GM20431 (cell line): ENCODE results near the gene SYK.

ENCODE experiments used
- in situ Hi-C: fragments of 300-500 bp; cut with MseI, MboI; formaldehyde crosslinking; loops from one replicate; pipeline ENCODE4 v1.15.0; 2020; ENCODE audit warnings: low sequenced_read_pairs; ENCODE audit not compliant: unreplicated experiment

SYK gene

DNA sequence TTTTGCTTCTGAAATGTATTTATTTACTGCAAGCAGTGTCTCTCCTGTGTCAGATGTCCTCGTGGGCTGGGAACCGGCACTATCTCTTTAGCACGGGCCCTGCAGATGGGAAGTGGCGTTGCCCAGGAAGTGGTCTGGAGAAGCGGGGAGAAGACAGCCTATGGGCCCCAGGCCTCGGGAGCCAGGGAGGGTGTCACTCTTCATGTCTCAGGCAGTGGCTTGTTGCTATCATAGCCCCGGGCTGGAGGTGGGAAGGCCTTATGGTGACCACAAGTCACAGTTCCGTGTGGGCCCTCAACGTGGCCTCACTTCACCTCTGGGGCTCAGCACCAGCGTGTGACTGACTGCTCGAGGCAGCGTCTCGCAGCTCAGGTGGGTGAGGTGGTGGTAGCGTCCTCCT lies 41.4 kb downstream of the SYK start:
- in situ Hi-C loops, result no loop called here

DNA sequence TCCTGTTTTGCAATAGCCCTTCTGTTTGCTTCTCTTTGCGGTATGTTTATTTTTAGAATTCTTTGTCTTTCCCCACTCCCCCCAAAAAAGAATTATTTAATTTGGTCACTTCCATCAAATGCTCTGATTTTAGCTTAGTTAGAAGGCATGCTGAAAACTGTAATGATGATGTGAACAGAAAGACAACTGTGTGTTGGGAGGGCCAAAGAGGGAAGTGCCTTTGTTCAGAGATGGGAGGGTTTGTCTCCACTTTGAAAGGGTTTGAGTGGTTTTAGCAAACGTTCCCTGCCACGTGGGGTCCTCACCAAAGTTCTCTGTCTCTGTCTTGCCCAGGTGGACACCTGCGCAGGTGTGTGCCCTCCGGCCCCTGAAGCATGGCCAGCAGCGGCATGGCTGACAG lies 41.9 kb downstream of the SYK start:
- in situ Hi-C loops, result no loop called here

DNA sequence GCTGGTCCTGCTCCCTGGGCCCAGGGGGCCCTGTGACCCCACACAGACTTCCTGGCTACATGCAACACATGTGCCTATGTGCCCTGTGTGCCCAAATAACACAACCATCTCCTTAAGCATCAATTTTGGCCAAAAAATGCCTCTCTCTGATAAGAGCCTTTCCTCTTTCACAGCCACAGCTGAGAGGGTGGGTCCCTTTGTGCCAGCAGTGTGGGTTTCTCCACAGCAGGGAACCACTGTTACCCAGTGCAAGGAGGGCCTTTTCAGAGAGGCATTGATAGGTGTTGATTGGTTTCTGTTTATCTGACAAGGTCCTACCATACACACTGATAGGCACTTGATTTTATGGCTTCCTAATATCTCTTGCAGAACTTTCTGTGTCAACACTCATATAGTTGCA lies 42.7 kb downstream of the SYK start:
- in situ Hi-C loops, result no loop called here

DNA sequence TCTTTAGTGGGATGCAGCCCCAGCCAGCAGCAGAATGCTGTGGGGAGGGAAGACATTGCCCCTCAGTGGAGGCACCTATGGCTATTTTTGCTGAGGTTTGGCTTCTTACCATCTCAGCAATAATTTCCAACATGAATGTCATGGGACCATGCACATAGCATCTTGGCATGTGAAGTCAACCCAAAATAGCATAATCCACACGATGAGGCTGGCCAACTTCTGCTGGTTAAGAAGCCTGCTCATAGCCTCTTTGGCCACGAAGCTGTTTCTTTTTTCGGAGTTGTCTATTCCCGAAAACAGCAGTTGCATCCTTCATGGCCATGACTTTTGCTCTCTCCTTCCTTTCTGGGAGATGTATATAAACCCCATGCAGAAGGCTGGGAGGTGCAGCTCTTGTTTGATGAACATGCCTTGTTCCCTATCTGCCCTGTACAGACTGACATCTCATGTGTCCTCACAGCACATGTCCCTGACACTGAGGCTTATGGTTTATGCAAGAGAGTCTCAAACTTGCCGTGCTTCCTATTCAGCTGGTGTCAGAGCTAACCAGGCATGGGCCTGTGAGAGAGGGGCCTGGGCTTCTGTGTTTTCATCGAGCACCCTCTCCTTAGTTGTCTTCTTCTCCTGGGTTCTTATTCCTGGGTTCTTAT lies 45.3 kb downstream of the SYK start:
- in situ Hi-C loops, result no loop called here

DNA sequence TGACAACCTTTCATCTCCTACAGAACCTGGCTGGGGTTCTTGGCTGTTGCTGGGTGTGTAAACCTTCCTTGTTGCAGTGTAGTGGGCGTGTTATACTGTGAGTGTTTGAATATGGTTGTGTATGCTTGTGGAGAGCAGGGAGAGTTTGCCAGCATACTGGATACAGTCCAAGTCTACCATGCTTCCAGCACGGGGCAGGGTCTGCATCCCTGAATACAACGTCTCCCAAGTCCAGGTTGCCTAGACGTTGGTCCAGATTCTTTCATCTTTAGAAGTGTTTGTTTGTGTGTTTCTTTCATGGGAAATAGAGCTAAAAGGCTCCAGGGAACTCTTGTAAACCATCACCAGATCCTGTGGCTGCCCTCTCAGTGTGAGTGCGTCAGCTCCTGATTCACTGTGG lies 46.4 kb downstream of the SYK start:
- in situ Hi-C loops, result no loop called here

DNA sequence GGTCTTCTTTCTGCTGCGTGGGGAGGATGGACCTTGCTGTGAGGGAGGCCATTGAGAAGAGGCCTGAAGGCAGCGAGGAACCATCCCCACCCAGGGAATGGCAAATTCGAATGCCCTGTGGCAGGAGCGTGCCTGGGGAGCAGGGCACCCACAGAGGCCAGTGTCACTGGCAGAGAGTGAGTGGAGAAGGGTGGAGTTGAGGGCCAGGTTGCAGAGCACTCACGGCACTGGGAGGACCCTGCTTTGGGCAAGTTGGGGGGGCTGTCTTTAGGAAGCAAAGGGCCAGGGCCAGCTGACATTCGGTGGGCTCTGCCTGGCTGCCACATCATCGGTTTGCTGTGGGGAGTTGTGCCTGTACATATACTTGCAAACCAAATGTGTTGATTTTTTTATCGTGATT lies 47.2 kb downstream of the SYK start:
- in situ Hi-C loops, result no loop called here

DNA sequence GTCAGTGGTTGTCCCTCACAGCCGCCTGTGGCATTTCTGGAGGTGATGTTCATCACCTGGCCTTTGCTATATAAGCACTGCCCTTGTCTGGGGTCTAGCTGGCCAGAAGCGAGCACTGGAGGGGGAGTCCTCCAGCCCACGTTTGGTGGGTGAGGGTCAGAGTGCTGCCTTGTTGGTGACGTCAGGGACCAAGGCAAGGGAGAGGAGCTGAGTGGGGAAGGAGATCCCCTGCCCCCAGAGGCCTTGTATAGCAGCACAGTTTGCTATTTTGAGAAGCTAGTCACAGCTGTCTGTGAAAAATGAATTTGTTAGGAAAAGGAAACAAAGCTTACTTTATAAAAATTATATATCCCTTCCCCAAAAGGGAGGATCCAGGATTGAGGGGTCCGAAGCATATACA lies 49.8 kb downstream of the SYK start:
- in situ Hi-C loops, result loop anchor here (25.0 kb wide), 1 partner anchor 639 kb away; no protein-coding TSS in a partner anchor

DNA sequence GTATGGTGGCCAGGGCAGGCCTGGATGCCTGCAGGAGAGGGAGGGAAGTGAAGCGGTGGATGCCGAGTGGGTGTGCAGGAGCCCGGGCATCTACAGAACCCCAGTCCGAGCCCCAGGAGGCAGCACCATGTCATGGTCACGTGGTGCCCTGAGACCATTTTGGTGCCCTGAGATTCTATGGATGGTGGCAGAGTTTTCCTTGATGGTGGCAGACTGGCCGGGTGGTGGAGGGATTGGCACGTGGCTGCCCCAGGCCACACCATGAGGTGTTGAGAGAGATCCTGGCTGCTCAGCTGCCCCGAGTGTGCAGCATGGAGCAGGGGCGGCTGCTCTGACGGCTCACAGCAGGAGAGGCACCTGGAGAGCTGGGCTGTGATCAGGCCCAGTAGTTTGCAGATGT lies 52.3 kb downstream of the SYK start:
- in situ Hi-C loops, result loop anchor here (25.0 kb wide), 1 partner anchor 642 kb away; no protein-coding TSS in a partner anchor

DNA sequence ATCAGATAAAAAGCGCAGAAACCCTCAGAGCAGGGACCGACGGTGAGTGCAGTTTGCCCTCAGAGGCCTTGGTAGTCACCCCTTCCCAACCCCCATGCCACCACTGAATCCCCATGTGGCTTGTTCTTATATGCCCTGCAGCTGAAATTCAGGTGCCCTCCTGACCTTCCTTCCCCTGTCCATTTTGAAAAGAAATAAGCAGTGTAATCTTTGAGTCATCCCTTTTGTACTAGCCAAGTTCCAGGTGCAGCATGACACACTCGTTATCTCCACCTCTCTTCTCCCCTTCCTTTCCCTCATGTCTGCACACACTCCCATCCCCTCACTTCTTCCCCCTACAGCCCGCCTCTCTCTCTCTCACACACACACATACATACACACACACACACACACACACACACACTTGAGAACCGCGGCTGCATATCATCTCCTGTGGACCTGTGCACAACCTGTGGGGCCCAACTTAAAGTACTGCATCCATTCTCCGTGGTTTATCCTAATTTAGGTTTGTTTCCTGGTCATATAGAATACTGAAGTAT lies 53.1 kb downstream of the SYK start:
- in situ Hi-C loops, result loop anchor here (25.0 kb wide), 1 partner anchor 642 kb away; no protein-coding TSS in a partner anchor

DNA sequence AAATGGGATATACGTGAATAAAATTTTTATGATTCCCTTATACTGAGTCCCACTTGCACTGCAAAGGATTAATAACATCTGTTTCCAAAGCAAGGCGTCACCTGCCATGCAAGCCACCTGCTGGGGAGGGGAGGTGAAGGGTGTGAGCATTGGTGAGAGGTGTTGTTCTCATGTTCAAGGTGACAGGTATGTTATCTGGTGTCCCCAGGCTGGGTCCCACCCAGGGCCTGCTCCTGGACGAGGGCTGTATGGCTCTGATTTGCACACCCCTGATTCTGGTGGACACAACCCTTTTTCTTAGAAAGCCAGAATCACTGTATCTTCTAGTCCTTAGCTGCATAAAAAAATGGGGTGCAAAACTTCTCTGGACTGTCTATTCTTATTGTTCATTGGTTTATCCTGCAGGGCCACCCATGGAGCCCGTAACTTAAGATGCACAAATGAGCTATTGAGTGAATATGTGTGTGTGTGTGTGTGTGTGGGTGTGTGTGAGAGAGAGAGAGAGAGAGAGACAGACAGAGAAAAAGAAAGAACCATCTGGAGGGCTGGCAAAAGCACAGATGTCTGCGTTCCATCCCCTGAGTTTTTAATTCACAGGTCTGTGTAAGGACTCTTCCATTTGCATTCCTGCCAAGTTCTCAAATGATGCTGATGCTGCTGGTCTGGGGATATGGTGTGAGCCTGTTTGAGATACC lies 53.7 kb downstream of the SYK start:
- in situ Hi-C loops, result loop anchor here (25.0 kb wide), 1 partner anchor 643 kb away; no protein-coding TSS in a partner anchor

DNA sequence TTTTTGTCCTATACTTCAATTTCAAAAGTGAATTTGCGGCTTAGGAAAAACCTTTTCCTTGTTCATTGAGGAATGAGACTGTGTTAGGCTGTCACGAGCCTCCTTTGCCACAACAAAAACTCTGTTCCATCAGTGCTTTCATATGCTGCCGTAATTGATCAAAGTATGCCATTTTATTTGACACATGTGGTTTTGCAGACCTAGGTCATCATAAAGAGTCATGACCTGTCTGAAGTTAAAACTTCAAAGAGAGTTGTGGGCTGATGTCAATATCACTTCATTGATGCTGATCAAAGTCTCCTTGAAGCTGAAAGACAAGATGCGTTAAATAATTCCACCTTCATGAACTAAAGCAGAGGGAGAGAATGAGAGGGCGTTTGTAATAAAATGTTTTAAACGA lies 55.5 kb downstream of the SYK start:
- in situ Hi-C loops, result loop anchor here (25.0 kb wide), 1 partner anchor 645 kb away; no protein-coding TSS in a partner anchor

DNA sequence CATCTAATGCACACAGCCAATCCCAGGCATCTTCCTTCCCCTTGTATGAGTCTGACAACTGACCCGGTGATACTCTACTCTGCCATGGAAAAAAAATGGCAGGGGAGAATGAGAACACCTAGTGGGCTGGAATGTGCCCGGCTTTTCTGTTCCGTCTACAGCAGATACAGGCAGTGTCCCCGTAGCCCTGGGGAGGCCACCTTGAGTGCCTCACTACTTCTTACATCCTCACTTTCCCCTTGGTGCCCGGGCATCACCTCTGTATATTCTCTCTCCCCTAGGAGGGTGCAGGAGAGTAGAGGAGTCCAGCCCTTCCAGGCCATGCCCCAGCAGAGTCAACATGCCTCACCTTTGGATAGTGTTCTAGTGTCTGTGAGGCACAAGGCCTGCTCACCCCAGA lies 56.2 kb downstream of the SYK start:
- in situ Hi-C loops, result loop anchor here (25.0 kb wide), 1 partner anchor 646 kb away; no protein-coding TSS in a partner anchor

DNA sequence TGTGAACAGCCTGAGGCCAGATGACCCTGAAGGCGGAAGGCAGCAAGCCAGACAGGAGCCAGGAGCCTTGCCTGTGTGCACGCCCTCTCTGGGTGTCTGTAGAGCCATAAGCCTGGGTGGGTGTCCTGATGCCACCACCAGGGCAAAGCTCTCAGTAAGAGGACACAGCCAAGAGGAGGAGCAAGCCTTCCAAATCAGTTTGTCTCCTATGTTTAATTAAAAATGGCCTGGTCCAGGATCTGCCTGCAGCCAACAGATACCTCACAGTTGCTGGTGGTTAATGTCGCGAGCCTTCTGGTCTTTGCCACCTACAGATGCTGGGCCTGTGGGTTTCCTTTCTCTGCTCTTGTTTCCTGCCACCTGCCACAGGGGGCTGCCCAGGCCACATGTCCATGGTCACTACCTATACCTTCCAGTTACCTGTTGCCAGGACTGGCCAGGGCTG lies 56.9 kb downstream of the SYK start:
- in situ Hi-C loops, result loop anchor here (25.0 kb wide), 1 partner anchor 646 kb away; no protein-coding TSS in a partner anchor

DNA sequence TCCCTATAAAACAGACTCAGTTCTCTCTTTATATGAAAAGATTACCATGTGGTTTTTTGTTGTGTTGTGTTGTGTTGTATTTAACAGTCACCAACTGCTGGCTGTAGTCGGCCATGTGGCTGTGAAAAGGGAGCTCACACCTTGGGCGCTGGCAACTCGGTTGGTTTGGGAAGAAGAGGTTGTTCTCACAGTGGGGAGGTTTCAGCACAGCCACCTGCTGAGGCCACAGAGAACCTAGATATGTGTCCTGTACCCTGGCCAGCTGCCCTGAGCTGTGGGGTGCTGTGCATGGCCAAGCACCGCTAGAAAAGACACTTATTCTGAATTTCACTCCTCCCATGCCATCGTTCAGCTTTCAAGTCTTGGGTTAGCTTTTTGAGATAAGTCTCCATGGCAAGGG lies 58.8 kb downstream of the SYK start:
- in situ Hi-C loops, result loop anchor here (25.0 kb wide), 1 partner anchor 648 kb away; no protein-coding TSS in a partner anchor

DNA sequence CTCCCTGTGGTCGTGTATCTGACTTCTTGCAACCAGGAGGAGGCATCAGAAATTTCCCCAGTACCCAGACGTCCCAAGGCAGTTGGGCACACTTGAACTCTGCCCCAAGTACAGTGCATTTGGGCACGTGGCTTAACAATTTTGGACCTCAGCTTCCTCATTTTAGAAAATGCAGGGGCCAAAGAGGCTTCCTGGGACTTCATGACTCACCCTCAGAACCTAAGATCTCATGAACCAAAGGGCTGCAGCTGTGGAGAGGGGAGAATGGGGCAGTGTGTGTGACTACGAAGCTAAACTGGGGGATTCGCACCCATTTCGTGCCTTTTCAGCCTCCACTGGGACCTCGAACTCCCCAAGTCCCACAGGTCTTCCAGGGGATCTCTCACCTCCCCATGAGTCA lies 59.2 kb downstream of the SYK start:
- in situ Hi-C loops, result loop anchor here (25.0 kb wide), 1 partner anchor 649 kb away; no protein-coding TSS in a partner anchor

DNA sequence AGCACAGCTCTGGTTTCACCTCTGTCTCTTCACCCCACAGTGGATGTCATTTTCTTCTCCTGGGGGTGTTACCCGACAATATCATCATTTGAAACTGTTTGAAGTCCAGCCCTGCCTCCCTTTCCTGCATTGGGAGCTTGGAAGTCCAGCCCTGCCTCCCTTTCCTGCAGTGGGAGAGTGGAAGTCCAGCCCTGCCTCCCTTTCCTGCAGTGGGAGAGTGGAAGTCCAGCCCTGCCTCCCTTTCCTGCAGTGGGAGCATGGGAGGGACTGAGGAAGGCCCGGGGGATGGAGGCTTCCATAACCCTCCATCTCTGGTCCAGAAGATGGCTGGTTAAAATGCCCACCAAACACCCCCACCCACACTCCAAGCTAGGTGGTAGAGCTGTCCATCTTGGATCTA lies 59.8 kb downstream of the SYK start:
- in situ Hi-C loops, result loop anchor here (25.0 kb wide), 1 partner anchor 649 kb away; no protein-coding TSS in a partner anchor

DNA sequence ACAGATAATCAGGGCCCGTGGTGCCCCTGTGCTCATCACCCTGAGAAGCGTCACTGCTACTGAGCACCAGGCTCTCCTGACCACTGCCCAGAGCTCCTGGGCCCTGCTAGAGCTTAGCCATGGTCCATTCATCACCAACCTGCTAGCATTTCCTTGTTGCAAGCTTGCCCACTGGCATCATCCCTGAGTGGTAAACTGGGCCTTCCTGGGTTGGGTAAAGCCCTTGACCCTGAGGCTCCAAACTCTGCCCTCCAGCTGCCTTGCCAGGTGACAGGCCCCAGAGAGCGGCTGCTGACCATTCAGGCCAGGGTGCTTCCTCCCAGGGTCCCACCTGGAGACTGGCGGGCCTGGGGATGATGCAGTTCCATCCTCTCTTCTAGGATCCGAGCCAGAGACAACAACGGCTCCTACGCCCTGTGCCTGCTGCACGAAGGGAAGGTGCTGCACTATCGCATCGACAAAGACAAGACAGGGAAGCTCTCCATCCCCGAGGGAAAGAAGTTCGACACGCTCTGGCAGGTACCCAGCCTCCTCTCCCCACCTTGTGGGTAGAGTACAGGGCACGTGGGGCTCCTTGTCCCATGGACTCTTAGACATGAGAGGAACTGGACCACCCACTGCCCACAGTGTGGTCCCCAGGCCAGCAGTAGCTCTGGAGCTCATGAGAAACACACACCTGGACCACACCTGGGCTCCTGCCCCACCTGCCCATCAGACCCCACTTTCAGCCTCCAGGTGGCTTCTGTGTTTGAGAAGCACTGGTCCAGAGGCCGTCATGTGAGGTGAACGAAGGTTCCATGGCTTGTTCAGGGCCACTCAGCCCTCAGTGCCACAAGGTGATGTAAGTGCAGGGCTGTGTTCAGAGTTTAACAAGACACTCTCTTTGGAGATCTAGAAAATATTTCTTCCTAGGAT lies 60.5 kb downstream of the SYK start:
- in situ Hi-C loops, result loop anchor here (25.0 kb wide), 1 partner anchor 650 kb away; no protein-coding TSS in a partner anchor

DNA sequence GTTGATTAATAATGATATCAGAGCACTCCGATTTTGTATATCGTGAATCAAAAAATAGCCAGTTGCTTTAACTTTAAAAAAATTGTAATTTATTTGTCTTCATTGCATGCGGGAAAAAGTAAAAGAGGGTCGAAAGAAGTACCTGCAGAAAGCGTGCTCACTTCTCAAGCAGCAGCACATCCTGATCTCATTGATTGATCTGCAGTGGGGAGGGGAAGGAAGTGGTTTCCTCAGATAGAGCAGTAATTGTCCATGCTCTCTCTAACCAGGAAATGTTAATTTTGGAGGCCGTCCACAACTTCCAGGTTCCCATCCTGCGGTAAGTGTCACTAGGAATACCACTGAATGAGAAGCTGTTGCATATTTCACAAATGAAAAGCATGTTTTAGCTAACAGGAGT lies 63.2 kb downstream of the SYK start:
- in situ Hi-C loops, result loop anchor here (25.0 kb wide), 1 partner anchor 652 kb away; no protein-coding TSS in a partner anchor

DNA sequence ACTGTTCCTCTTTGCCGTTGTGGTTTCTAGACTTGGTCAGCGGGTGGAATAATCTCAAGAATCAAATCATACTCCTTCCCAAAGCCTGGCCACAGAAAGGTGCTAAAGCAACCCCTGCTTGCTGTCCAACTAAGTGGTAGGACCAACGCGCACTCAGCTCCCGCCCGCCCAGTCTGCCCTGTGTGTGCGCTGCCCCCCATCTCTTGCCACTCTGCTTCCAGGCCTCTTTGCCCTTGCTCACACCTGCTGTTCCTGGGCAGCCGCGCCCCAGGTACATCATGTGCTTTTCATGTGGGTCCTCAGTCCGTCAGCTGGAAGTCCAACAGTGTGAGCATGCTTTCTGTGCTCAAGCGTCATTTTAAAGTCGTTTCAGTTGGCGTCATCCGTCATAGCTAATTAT lies 65.5 kb downstream of the SYK start:
- in situ Hi-C loops, result loop anchor here (25.0 kb wide), 1 partner anchor 655 kb away; no protein-coding TSS in a partner anchor

DNA sequence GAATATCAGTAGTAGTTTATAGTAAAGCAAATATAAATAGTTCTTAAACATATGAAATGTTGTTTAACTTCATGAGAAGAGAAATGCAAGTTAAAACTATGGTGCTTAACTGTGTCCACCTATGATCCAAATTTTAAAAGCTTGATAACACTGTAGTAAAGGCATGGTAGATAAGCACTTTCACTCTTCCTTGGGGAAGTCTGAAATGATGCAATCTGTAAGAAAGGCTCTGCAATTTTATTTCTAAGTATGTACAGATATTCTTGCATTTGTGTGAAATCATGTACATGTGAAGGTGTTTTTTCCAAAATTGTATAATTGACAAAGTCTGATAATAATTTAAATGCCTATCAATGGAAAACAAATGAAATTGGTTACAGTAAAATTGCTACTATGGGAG lies 66.9 kb downstream of the SYK start:
- in situ Hi-C loops, result loop anchor here (25.0 kb wide), 1 partner anchor 656 kb away; no protein-coding TSS in a partner anchor
